ENCODE measurements around the gene SYNPO. TPM values are rescaled to one million over a fixed set of nuclear protein-coding genes. Genes with fewer than 3 reads are reported as not detected.

Gene SYNPO
- total and polyA plus RNA-seq, 7 donors = 136 to 855 (median 628) TPM

- no peak overlapping the region for H3K4me3 ChIP-seq
- H3K36me3 ChIP-seq (ENCODE audit: insufficient read depth in 1 of 2, low read depth in 1 of 2) = no peaks in the 10 kb centered on the region
- intact Hi-C loops (cut with DNase I) = no loop called here
- DNase-seq (peak; percentile 49 to 67), ATAC-seq (no peak)
- H3K27ac ChIP-seq = peak overlapping the region; percentile 98
- 18 to 33% (median 22%) methylated on average over 5 of the region's 5 CpGs for WGBS, 3 donors
- H3K9me3 ChIP-seq = no peaks in the 10 kb centered on the region
- H3K27me3 ChIP-seq (ENCODE audit: insufficient read depth in 3 of 3, low read length in 2 of 3) = no peaks in the 10 kb centered on the region
- peaks cover 82% of the 10 kb centered on the region for H3K4me1 ChIP-seq
- TF ChIP-seq CTCF (IDR thresholded peaks at IDR 0.05) = no peak
These were observed 24.4 kb upstream of the SYNPO start for GRCh38 chr5:150616024-150616470.

- H3K36me3 ChIP-seq (ENCODE audit: insufficient read depth in 1 of 2, low read depth in 1 of 2) = no peaks in the 10 kb centered on the region
- 67 to 87% (median 82%) methylated on average over 1 of the region's 1 CpG for WGBS, 3 donors
- ATAC-seq = no peak
- H3K27ac ChIP-seq = peak overlapping the region; percentile 98
- no peaks in the 10 kb centered on the region for H3K27me3 ChIP-seq (ENCODE audit: insufficient read depth in 3 of 3, low read length in 2 of 3)
- peaks cover 77% of the 10 kb centered on the region for H3K4me1 ChIP-seq
- DNase-seq = peak in 1 of 2 donors; percentile 21
- intact Hi-C loops (cut with DNase I) = no loop called here
- no peak for TF ChIP-seq CTCF (IDR thresholded peaks at IDR 0.05)
- H3K4me3 ChIP-seq = no peak overlapping the region
- no peaks in the 10 kb centered on the region for H3K9me3 ChIP-seq
These were observed 24.0 kb upstream of the SYNPO start for GRCh38 chr5:150616506-150616905.

GRCh38 chr5:150618163-150618562 lies 22.3 kb upstream of the SYNPO start:
- no peaks in the 10 kb centered on the region for H3K36me3 ChIP-seq (ENCODE audit: insufficient read depth in 1 of 2, low read depth in 1 of 2)
- DNase-seq (no peak), ATAC-seq (peak in 2 of 4 donors; percentile 21 to 37)
- H3K27me3 ChIP-seq (ENCODE audit: insufficient read depth in 3 of 3, low read length in 2 of 3) = no peaks in the 10 kb centered on the region
- H3K4me3 ChIP-seq = no peak overlapping the region
- TF ChIP-seq CTCF (IDR thresholded peaks at IDR 0.05) = no peak
- H3K27ac ChIP-seq = peak overlapping the region; percentile 72
- intact Hi-C loops (cut with DNase I) = no loop called here
- no peaks in the 10 kb centered on the region for H3K9me3 ChIP-seq
- WGBS, 3 donors = 42 to 47% (median 45%) methylated on average over 9 of the region's 9 CpGs
- peaks cover 60% of the 10 kb centered on the region for H3K4me1 ChIP-seq

GRCh38 chr5:150618588-150619281 lies 21.7 kb upstream of the SYNPO start:
- no peaks in the 10 kb centered on the region for H3K36me3 ChIP-seq (ENCODE audit: insufficient read depth in 1 of 2, low read depth in 1 of 2)
- DNase-seq (no peak), ATAC-seq (peak in 3 of 4 donors; percentile 13 to 29 (median 15))
- no peak for TF ChIP-seq CTCF (IDR thresholded peaks at IDR 0.05)
- 34 to 41% (median 36%) methylated on average over 17 of the region's 17 CpGs for WGBS, 3 donors
- H3K27ac ChIP-seq = peak overlapping the region; percentile 72
- H3K9me3 ChIP-seq = no peaks in the 10 kb centered on the region
- H3K4me1 ChIP-seq = peaks cover 59% of the 10 kb centered on the region
- intact Hi-C loops (cut with DNase I) = no loop called here
- no peaks in the 10 kb centered on the region for H3K27me3 ChIP-seq (ENCODE audit: insufficient read depth in 3 of 3, low read length in 2 of 3)
- H3K4me3 ChIP-seq = no peak overlapping the region
